MM.1S (cell line): Measurements from ENCODE around the gene FOXN1.

ENCODE experiments used
- EZH2 ChIP-seq: fragments of 300-600 bp; sonication (generic); optimal IDR thresholded peaks from 2 replicates; pipeline ENCODE3; 2017; ENCODE audit warnings: low read depth, mild to moderate bottlenecking, antibody characterized with exemption, low read length, mixed read lengths
- TF ChIP-seq, protein P1 (sequence below): fragments of 300-600 bp; sonication (generic); IDR thresholded peaks from 2 replicates; pipeline ENCODE4 v1.5.1; 2016; ENCODE audit warnings: antibody characterized with exemption, low read length, mixed read lengths

DNA sequence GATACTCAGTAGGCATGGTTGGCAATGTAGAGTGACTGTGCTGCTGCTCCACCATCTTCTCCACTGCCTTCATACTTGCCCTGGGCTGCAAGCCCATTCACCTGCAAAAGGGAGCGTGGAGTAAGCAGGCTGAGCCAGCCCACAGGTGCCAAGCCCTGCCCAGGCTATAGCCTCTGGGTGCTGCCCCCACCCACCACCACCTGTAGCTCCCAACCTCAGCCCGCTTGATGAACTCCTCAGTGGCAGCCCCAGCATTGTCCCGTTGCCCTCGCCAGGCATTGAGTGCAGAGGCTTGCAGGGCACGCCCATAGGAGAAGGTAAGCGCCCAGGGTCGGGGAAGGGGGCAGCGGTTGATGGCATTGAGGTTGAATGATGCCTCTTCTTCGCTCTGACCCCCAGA lies 67.4 kb downstream of the FOXN1 start:
- TF ChIP-seq, protein P1, sequence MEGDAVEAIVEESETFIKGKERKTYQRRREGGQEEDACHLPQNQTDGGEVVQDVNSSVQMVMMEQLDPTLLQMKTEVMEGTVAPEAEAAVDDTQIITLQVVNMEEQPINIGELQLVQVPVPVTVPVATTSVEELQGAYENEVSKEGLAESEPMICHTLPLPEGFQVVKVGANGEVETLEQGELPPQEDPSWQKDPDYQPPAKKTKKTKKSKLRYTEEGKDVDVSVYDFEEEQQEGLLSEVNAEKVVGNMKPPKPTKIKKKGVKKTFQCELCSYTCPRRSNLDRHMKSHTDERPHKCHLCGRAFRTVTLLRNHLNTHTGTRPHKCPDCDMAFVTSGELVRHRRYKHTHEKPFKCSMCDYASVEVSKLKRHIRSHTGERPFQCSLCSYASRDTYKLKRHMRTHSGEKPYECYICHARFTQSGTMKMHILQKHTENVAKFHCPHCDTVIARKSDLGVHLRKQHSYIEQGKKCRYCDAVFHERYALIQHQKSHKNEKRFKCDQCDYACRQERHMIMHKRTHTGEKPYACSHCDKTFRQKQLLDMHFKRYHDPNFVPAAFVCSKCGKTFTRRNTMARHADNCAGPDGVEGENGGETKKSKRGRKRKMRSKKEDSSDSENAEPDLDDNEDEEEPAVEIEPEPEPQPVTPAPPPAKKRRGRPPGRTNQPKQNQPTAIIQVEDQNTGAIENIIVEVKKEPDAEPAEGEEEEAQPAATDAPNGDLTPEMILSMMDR, result no peak
- no peak for TF ChIP-seq EZH2
